Osteoblast (primary cell): ENCODE results near the gene SBNO2. TPM values are rescaled to one million over a fixed set of nuclear protein-coding genes. Genes with fewer than 3 reads are reported as not detected.

Experiments
- DNase-seq: peaks from one replicate; pipeline ENCODE4 v3.0.0; 2011; ENCODE audit warnings: low spot score, mixed read lengths; ENCODE audit not compliant: insufficient read length; ENCODE audit errors: missing footprints
- H2AFZ ChIP-seq: 2 replicates; pipeline ENCODE4 v1.6.0; 2011; ENCODE audit warnings: mild to moderate bottlenecking, low read length
- H3K27ac ChIP-seq: 2 replicates; pipeline ENCODE4 v1.5.1; 2011; ENCODE audit warnings: mild to moderate bottlenecking, low read depth, low read length, moderate library complexity
- H3K27me3 ChIP-seq: 2 replicates; pipeline ENCODE4 v1.6.0; 2012; ENCODE audit warnings: mild to moderate bottlenecking, control low read depth, inconsistent platforms, low read length, moderate library complexity; ENCODE audit not compliant: insufficient read depth
- H3K36me3 ChIP-seq: 2 replicates; pipeline ENCODE4 v1.5.1; 2011; ENCODE audit warnings: mild to moderate bottlenecking, low read length, control low read depth, moderate library complexity; ENCODE audit not compliant: insufficient read depth
- H3K4me1 ChIP-seq: 2 replicates; pipeline ENCODE4 v1.5.1; 2011; ENCODE audit warnings: mild to moderate bottlenecking, low read length, control low read depth, moderate library complexity; ENCODE audit not compliant: insufficient read depth
- H3K4me2 ChIP-seq: 2 replicates; pipeline ENCODE4 v1.6.0; 2011; ENCODE audit warnings: mild to moderate bottlenecking, low read length; ENCODE audit not compliant: insufficient read depth
- H3K4me3 ChIP-seq: fragments of 200-600 bp; sonication (generic); 3 replicates; pipeline ENCODE4 v1.5.1; 2012; ENCODE audit warnings: mild to moderate bottlenecking, low read length, inconsistent platforms; ENCODE audit not compliant: insufficient read depth
- H3K79me2 ChIP-seq: 2 replicates; pipeline ENCODE4 v1.6.0; 2012; ENCODE audit warnings: mild to moderate bottlenecking, low read length, control low read depth, inconsistent platforms; ENCODE audit not compliant: insufficient read depth
- H3K9me3 ChIP-seq: 2 replicates; pipeline ENCODE4 v1.5.1; 2011; ENCODE audit warnings: low read depth, low read length, control low read depth
- H4K20me1 ChIP-seq: 2 replicates; pipeline ENCODE4 v1.6.0; 2012; ENCODE audit warnings: mild to moderate bottlenecking, low read length, control low read depth; ENCODE audit not compliant: insufficient read depth
- total RNA-seq: library from RNA; depleted of rRNA; stranded (reverse); fragments of >200 nt; gene quantifications from 2 replicates; pipeline ENCODE4 v1.2.3, GENCODE V29; 2012
- TF ChIP-seq, protein P1 (sequence below): IDR thresholded peaks from 2 replicates; pipeline ENCODE4 v1.5.1; 2011; ENCODE audit warnings: mild to moderate bottlenecking, low read depth, low read length, moderate library complexity; ENCODE audit errors: extremely low read depth

Gene SBNO2
- total RNA-seq, 1 donor: 69.1 TPM

DNA sequence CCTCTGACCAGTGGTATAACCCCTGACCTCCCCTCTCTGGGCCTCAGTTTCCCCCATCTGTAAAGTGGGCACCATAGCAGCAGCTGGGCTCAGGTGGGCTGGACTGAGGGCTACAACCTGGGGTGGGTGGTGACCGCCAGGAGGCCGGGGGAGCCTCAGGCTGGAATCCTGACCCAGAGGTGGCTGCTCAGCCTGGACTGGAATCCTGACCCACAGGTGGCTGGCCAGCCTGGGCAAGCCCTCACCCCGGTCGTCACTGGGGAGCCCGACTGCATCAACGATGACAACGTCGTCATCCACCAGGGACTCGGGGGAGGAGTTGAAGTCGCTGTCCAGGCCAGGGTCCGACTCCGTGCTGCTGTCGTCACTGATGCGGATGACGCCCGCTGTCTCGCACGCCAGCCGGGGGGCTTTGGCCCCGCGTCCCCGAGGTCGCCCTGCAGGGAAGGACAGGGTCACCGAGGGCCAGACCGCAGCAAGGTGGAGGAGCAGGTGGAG is 60.0 kb downstream of the SBNO2 start:
- DNase-seq: no peak
- Histone ChIP-seq H3K79me2 (peaks cover 19% of the 10 kb centered on the region), H3K4me2 (peak overlapping the region; percentile 10), H4K20me1 (peaks cover 43% of the 10 kb centered on the region), H3K4me1 (peaks cover 5% of the 10 kb centered on the region), H2AFZ (no peak overlapping the region), H3K27me3 (no peaks in the 10 kb centered on the region), H3K27ac (peak overlapping the region; percentile 73), H3K36me3 (peaks cover 65% of the 10 kb centered on the region), H3K4me3 (no peak overlapping the region), H3K9me3 (no peaks in the 10 kb centered on the region)
- TF ChIP-seq, protein P1, sequence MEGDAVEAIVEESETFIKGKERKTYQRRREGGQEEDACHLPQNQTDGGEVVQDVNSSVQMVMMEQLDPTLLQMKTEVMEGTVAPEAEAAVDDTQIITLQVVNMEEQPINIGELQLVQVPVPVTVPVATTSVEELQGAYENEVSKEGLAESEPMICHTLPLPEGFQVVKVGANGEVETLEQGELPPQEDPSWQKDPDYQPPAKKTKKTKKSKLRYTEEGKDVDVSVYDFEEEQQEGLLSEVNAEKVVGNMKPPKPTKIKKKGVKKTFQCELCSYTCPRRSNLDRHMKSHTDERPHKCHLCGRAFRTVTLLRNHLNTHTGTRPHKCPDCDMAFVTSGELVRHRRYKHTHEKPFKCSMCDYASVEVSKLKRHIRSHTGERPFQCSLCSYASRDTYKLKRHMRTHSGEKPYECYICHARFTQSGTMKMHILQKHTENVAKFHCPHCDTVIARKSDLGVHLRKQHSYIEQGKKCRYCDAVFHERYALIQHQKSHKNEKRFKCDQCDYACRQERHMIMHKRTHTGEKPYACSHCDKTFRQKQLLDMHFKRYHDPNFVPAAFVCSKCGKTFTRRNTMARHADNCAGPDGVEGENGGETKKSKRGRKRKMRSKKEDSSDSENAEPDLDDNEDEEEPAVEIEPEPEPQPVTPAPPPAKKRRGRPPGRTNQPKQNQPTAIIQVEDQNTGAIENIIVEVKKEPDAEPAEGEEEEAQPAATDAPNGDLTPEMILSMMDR: no peak

DNA sequence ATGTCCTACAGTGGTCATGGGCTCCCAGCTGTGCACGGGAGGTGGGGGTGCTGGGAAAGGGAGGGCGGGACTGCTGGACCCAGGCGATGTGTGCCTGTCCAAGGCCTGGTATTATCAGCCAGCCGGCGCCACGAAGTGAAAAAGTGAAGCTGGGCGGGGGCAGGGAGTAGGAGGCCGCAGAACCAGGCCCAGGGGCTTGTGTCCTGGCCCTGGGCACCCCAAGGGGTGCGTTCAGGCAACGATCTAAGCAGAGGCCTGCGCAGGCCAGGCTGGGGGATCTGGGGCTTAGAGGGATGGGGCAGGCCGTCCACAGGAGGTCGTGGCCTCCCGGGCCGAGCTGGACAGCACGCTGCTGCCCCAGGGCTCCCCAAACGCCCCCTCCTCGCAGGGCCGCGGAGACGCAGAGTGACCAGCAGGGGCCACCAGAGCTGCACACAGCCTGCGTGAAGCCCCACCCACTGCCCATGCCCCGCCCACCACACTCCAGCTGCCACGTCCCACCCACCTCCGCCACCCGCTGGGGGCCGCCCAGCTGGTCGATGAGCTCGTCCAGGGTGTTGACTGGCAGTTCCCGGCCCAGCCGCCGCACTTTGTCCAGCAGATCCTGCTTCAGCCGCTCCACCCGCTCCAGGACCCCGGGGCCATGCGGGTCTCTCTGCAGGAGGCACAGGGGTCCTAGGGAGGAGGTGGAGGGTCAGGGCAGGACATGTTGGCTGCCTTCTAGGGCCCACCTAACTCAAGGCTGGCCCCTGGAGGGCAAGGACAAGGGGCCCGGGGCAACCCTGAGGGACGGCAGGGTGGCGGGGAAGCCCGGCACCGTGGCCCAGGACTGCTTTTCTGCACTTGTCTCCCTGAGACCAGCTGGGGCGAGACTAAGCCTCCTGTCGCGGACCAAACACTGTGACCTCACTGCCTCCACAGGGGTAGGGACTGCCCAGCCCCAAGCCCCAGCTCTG is 60.8 kb downstream of the SBNO2 start:
- H4K20me1 ChIP-seq: peaks cover 43% of the 10 kb centered on the region
- peak; percentile 100 for DNase-seq
- H3K4me2 ChIP-seq: peak overlapping the region; percentile 10
- H3K4me1 ChIP-seq: peaks cover 5% of the 10 kb centered on the region
- H2AFZ ChIP-seq: no peak overlapping the region
- no peaks in the 10 kb centered on the region for H3K27me3 ChIP-seq
- no peak overlapping the region for H3K4me3 ChIP-seq
- H3K36me3 ChIP-seq: peaks cover 63% of the 10 kb centered on the region
- H3K27ac ChIP-seq: peak overlapping the region; percentile 73
- no peaks in the 10 kb centered on the region for H3K9me3 ChIP-seq
- peaks cover 17% of the 10 kb centered on the region for H3K79me2 ChIP-seq
- TF ChIP-seq, protein P1: peak; percentile 66

DNA sequence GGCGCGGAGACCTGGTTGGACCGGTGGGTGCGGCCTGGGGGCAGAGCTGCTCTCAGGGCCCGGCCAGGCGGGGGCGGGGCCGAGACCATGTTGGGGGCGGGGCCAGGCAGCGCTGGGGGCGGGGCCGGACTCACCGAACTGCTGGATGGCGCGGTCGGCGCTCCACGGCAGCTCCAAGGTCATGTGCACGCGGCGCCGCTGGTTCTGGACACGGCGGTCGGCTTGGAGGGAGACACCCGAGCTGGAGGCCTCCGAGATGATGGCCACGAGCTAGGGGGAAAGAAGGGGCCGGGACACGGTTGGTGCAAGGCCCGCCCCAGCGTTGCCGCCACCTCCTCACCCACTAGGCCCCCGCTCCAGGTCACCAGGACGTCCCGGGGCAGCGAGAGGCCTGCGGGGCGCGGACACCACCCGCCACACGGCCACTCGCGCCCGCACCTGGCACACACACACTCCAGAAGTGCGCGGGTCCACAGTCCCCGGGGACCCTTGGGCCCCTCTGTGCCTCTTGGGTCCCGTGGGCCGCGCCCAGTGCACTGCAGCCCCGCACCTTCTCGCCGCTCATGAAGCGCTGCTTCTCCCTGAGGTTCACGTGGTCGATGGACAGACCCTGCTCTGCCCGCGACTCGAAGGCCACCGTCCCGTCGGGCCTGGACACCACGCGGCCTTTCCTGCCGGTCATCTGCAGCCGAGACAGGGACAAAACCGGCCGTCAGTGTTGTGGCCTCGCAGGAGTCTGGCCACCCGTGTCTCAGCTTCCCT is 61.6 kb downstream of the SBNO2 start:
- Histone ChIP-seq H4K20me1 (peaks cover 41% of the 10 kb centered on the region), H3K36me3 (peaks cover 59% of the 10 kb centered on the region), H3K9me3 (no peaks in the 10 kb centered on the region), H3K79me2 (peaks cover 15% of the 10 kb centered on the region), H2AFZ (no peak overlapping the region), H3K4me2 (no peak overlapping the region), H3K4me1 (peaks cover 5% of the 10 kb centered on the region), H3K27ac (no peak overlapping the region), H3K4me3 (no peak overlapping the region), H3K27me3 (no peaks in the 10 kb centered on the region)
- TF ChIP-seq, protein P1: no peak
- DNase-seq: no peak
